GM21528 (cell line): ENCODE results near the gene P4HB.

Experiments used
- ATAC-seq: cut with Tn5 transposase; IDR thresholded peaks from one replicate; pipeline ENCODE4 v1.9.1; 2021; ENCODE audit warnings: mild to moderate bottlenecking, moderate library complexity; ENCODE audit not compliant: unreplicated experiment, low FRiP score

Gene P4HB

GRCh38 chr17:81802048-81802758, 58.1 kb downstream of the P4HB start:
- ATAC-seq: no peak

- no peak for ATAC-seq
Measured at GRCh38 chr17:81801327-81801726, 59.0 kb downstream of the P4HB start.

GRCh38 chr17:81794509-81794908, 65.8 kb downstream of the P4HB start:
- no peak for ATAC-seq

GRCh38 chr17:81794074-81794476, 66.3 kb downstream of the P4HB start:
- no peak for ATAC-seq
